GM18499 (cell line): ENCODE measurements around the gene SDSL.

Experiments
- ATAC-seq: cut with Tn5 transposase; IDR thresholded peaks from one replicate; pipeline ENCODE4 v1.9.1; 2021; ENCODE audit warnings: moderate number of reproducible peaks; ENCODE audit not compliant: insufficient read depth, unreplicated experiment

The SDSL gene

DNA sequence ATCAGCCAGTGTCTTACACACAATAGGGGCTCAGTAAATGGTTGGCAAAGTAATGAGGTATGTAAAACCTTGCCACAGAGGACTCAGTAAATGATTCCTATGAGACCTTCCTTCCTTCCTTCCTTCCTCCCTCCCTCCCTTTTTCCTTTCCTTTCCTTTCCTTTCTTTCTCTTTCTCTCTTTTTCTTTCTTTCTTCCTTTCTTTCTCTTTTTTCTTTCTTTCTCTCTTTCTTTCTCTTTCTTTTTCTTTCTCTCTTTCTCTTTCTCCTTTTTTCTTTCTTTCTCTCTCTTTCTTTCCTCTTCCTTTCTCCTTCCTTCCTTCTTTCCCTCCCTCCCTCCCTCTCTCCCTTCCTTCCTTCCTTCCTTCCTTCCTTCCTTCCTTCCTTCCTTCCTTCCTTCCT is 26.0 kb upstream of the SDSL start:
- no peak for ATAC-seq

DNA sequence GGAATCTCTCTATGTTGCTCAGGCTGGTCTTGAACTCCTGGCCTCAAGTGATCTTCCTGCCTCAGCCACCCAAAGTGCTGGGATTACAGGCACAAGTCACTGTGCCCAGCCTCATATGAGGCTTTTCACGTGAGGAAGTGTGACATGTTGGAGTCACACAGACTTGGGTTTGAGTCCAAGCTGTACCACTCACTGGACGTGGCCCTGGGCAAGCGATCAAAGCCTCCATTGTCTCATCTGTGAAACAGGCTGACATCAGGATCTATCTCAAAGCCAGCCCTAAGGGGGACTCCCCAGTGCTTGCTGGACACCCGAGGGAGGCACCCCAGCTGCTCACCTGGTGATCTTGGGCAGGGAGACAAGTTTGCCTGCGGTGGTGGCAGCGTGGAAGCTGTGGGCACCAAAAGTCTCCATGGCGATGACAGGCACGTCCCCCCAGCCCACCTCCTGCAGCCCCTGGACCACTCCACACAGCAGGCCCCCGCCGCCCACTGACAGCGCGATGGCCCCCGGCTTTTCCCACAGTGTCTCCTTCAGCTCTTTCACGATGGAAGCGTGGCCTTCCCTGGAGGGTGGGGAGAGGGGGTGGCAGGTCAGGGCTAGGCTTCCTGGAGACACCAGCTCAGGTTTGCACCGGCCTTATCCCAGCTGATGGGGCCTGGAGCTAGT is 25.2 kb upstream of the SDSL start:
- no peak for ATAC-seq

DNA sequence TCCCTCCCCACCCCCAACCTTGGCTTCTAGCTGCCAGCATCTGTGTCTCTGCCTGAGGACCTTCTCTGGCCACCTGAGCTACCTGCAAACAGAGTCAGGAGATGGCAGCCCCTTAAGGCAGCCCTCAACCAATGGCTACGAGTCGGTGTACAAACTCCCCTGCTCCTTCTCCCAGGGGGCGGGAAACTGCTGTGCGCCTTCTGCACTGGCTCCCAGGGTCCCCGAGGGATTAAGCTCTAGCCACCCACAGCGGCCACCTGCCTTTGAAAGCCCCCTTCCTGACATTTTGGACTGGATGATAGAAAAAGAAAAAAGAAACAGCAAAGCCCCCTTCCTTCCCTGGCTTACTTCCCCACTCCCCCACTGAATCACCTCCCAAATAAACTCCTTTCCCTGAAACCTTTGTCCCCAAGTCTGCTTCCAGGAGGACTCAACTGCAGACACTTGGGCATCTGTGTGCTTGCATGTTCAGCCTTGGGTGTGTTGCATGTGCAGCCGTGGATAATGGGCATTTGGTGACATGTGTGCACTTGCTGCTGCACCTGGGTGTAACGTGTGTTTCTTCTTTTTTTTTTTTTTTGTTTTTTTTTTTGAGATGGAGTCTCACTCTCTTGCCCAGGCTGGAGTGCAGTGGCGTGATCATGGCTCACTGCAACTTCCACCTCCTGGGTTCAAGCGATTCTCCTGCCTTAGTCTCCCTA is 24.5 kb upstream of the SDSL start:
- no peak for ATAC-seq

DNA sequence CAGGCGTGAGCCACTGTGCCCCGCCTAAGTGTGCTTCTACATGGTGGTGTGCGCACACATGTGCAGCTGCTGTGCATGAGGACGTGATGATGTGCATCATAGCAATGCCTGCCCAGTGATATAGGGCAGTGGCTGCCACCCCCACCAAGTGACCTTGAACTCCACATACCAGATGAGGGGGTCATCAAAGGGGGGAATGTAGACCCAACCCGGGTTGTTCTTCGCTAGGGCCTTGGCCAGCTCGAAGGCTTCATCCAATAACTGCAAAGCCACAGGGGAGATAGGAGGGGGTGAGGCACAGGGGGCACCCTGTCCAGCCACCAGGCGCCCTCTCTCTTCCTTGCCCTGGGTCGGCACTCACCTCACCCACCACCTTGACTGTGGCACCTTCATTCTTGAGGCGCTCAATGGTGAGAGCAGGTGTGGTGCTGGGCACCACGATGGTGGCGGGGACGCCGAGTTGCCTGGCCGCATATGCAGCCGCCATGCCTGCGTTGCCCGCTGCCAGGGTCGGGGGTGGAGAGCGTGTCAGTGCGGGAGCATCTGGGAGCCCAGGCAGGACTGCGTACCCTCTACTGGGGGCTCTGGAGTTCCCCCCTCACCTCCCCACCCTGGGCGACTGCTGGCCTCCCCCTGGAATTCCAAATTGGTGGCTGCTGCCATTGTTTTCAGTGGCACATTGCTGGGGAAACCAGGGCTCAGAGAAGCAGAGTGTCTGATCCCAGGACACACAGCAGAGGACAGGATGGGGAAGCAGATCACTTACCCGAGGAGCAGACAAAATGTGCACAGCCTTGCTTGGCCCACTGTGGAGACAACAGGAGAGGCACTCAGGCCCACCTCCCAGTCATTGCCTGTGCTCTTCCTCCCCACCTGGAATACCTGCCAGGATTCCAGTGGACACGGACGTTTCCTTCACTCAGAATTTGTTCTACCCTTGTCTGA is 23.6 kb upstream of the SDSL start:
- ATAC-seq: no peak

DNA sequence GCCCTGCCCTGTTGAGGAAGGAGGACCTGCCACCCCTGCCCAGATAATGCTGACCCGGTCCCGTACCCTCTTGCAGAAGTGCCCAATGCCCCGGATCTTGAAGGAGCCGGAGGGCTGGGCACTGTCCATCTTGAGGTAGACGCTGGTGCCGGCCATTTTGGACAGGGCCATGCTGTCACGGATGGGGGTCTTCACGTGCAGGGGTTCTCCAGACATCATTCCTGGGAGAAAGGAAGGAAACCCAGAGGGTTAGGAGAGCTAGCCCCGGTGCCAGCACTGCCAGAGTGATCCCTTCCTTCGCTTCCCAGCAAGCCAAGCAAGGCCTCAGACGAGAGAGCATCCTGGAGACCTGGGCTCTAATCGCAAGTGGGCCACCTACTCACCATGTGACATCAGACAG is 22.7 kb upstream of the SDSL start:
- no peak for ATAC-seq

DNA sequence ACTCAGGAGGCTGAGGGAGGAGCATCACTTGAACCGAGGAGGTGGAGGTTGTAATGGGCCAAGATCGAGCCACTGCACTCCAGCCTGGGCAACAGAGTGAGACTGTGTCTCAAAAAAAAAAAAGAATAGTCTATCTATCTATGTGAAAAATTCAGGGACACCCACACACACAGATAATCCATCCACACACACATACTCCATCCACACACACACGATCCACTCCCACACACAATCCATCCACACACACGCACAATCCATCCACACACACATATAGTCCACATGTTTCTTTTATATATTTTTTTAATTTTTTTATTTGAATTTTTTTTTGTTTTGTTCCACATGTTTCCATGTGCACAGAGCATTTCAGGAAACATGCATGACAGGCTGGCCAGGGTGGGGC is 21.8 kb upstream of the SDSL start:
- ATAC-seq: no peak

DNA sequence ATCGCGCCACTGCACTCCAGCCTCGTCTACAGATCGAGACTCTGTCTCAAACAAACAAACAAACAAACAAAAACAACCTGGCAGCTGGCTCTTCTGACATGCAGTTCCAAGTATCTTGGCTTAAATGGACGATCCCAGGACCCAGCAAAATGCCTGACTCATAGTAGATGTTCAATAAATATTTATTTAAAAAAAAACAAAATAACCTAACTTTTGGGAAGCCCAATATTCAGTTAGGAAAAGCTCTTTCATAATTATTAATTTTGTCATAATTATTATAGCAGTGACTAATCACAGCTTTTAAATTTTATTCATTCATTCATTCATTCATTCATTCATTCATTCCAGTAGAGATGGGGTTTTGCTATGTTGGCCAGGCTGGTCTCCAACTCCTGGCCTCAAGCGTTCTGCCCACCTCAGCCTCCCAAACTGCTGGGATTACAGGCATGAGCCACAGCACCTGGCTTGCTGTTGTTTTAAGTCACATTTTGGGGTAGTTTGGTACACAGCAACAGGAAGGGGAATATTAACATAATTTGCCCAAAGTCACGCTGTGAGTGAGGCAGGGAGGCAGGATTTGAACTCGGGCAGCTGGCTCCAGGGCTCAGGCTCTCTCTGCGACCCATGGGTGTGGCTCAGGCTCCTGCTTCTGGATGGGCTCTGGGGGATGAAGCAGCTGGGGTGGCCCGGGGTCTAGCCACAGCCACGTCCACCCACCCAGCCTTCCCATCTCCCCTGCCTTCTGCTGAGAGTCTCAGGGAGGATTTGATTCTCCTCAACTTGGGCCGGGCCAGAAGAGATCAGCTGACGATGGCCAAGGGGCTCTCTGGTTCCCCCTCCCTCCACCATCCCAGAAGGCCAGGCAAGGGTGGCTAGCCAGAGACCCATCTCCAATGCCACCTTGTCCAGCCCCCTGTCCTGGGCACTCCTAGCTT is 20.8 kb upstream of the SDSL start:
- ATAC-seq: no peak

DNA sequence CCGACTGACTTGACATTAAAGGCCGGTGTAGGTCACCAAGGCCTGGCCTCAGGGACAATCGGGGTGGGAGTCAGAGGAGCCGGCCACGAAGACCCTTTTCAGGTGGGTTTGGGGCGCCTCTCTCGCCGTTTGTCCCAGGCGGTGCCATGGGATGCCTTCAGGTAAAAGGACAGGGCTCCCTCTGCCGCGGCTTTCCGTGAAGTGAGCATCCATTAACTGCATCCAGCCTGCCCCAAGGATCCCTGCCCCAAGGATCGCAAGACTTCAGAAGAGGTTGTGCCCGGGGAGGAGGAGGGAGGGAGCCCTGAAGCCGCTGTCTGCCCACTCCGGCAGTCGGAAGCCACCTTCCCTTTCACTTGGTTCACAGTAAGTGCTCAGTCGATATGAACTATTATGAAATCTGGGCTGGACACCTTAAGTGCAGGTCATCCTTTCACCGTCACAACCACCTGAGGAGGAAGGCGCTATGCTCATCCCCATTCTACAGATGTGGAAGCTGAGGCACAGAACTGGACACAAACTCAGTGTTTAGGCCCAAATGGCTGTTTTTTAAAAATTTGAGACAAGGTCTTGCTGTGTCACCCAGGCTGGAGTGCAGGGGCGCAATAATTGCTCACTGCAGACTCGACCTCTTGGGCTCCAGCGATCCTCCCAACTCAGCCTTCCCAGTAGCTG is 19.5 kb upstream of the SDSL start:
- no peak for ATAC-seq

DNA sequence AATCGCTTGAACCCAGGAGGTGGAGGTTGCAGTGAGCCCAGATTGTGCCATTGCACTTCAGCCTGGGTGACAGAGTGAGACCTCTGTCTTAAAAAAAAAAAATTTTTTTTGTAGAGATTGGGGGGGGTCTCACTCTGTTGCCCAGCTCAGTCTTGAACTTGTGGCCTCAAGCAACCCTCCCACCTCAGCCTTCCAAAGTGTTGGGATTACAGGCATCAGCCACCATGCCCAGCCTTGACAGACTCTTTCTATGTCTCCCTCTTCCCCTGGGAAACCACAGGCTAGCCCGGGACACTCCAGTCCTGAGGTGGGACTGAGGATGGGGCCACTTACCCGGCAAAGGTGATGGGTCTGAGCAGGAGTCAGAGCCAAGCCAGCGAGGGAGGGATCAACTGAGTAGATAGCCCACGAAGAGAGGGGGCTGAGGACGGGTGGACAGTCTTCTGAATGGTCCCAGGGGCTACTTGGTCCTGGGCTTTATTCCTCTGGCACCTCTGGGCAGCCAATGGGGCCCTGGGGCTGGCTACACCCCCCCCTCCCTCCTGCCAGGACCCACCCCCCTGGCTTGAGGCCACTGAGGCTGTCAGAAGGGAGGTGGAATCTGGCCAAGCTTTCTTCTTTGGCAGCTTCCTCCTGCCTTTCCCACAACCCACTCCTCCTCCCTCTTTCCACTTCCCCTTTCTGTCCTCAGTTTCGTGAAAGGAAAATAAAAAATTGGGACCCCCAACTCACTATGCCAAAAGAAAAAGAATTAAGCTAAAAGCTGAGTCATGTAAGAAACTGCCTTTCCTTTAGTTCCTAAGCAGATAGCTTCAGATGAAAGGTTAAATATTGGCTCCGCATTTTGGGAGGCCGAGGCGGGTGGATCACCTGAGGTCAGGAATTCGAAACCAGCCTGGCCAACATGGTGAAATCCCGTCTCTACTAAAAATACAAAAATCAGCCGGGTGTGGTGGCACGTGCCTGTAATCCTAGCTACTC is 18.5 kb upstream of the SDSL start, which contains the start of gene SDS:
TSS of gene SDS (minus strand) at position 453 of the 981 bp plus-strand sequence. CDS start 4,179 bp downstream, outside the sequence.
- no peak for ATAC-seq

DNA sequence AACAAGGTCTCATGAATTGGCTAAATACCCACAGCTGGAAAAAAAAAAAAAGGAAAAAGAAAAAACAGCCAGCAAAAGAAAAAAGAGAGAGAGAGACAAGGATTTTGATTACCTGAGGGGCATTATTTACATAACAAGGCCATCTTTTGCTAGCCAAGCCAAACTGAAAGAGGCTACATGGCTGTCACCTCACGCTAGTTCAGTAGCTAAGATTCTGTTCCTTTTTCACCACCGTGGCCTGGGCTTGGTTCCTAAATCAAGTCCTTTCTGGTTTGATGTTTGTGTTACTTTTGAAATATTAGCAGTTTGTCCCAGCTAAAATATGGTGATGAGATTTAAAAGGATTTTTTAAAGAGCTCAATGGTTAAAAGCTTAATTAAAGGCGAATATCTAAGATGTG is 16.5 kb upstream of the SDSL start:
- ATAC-seq: no peak

DNA sequence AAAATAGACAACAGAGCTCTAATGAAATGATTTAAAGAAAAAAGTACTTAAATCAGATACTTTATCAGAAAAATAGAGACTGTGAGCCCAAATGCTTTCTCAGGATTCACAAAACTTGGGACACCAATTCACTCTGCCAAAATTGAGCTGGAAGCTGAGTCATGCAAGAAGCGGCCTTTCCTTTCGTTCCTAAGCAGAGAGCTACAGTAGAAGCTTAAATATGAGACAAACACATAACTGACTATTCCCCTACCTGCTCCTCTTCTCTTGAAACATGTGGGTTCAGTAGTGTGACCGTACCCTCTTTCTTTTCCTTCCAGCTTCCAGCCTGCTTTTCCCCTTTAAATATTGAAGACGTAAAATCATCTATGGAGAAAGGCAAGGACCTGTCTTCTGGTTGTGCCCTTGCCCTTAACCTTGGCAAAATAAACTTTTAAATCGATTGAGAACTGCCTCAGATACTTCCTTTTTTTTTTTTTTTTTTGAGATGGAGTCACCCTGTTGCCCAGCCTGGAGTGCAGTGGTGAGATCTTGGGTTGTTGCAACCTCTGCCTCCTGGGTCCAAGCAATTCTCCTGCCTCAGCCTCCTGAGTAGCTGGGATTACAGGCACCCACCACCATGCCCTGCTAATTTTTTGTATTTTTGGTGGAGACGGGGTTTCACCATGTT is 14.1 kb upstream of the SDSL start:
- no peak for ATAC-seq

DNA sequence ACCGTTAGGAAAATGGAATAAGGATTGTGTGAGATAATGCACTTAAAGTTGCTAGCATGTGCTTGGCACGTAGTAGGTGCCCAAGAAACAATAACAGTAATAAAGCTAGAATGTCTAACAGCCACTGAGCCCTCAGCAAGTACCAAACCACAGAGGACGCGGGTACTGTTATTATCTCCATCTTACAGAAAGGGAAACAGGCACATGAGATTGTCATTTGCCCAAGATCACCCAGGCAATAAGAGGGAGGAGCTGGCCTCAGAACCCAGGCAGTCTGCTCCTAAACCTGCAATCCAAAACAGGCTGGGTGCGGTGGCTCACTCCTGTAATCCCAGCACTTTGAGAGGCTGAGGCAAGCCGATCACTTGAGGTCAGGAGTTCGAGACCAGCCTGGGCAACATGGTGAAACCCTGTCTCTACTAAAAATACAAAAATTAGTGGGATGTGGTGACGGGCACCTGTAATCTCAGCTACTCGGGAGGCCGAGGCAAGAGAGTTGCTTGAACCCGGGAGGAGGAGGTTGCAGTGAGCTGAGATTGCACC is 13.4 kb upstream of the SDSL start:
- no peak for ATAC-seq

DNA sequence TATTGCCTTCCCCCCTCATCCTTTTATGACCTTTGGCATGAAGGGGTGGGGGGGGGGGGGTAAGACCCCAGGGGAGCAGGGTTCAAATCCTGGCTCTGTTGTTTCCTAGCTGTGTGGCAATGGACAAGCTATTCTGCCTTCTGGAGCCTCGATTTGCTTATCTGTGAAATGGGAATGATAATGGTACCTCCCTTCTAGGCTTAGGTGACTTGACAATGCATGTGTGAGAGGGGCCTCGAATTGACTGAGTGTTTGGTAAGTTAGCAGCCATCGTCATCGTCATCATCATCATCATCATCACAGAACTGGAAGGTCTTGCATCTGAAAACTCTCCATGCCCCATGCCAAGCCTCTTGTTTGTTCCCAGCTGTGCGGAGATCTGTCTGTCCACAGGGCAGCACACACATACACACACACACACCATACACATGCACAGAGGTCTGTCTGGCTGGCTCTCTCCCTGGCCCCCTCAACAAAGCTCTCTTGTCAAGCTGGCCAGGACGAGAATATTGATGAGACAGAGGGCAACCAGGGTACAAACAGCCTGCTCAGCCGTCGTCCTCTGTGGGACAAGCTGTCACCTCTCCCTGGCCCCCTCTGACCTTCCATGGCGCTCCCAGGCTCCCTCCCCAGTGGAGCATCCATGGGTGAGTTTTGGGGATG is 12.6 kb upstream of the SDSL start:
- no peak for ATAC-seq

DNA sequence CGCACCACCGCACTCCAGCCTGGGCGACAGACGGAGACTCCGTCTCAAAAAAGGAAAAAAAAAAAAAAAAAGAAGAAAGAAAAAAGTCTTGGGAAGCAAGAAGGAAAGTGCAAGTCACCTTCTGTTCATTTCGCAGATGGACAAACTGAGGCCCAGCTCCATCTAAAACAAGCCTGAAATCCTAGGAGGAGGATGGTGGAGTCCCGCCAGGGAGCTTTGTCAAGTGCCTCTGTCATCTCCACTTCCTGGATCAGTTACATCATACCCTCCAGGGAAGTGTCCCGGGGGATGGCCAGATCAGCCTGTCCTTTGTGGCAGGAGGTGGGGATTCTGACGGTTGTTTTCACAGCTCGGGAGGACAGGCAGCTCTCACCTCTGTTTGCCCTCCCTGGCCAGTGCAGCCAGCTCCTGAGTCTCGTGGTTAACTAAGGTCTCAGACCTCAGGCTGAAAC is 8.7 kb upstream of the SDSL start:
- ATAC-seq: no peak

DNA sequence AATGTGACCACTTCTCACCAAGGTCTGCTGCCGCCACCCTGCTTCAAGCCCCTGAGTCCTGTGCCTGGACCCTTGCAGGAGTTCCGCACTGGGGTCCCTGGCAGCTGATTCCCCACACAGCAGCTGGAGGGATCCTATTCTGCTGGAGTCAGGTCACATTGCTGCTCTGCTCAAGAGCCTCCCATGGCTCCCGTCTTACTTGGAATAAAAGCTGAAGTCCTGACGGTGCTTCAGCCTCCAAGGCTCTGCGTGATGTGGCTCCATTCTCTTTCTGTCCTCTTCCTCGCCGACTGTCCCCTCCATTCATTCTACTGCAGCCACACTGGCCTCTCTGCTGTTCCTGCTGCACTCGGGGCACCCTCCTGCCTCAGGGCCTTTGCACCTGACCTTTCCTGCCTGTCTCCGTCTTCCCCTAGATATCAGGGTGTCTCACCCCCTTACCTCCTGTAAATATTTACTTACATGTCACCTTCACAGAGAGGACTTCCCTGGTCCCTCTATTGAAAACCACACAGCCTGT is 7.6 kb upstream of the SDSL start:
- ATAC-seq: no peak

DNA sequence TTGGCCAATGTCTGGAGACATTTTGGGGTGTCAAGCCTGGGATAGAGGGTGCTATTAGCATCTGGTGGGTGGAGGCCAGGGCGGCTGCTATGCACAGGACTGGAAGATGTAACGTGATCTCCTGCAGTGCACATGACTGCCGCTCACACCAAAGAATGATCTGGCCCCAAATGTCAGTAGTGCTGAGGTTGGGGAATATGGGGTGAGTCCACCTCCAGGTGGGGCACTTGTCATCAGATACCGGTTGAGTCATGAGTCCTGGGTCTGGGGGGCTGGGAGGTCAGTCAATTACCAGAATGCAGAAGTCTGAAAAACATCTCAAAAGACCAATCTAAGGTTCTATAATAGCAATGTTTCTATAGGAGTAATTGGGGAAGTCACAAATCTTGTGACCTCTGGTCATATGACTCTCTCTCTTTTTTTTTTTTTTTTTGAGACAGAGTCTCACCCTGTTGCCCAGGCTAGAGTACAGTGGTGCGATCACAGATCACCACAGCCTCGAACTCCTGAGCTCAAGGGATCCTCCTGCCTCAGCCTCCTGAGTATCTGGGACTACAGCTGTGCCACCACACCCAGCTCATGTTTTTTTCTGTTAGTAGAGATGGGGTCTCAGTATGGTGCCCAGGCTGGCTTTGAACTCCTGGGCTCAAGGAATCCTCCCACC is 6.0 kb upstream of the SDSL start:
- no peak for ATAC-seq
